Stimulated activated naive CD8-positive, alpha-beta T cell treated with anti-CD3 and anti-CD28 coated beads, Interleukin-15, Interleukin-2, amounts not matched to agents 100 ng/mL and 50 ng/mL, for 24 hours (primary cell): ENCODE results near the gene ACSF2.

Source experiments
- H3K27ac Mint-ChIP-seq: one replicate; pipeline ENCODE4 v1.8.0; 2021; ENCODE audit warnings: mild to moderate bottlenecking, mixed read lengths
- H3K27me3 Mint-ChIP-seq: one replicate; pipeline ENCODE4 v1.8.0; 2021; ENCODE audit warnings: mixed read lengths
- H3K36me3 Mint-ChIP-seq: one replicate; pipeline ENCODE4 v1.8.0; 2021; ENCODE audit warnings: low read depth, mixed read lengths
- H3K4me1 Mint-ChIP-seq: one replicate; pipeline ENCODE4 v1.8.0; 2021; ENCODE audit warnings: low read depth, mixed read lengths
- H3K4me3 Mint-ChIP-seq: one replicate; pipeline ENCODE4 v1.8.0; 2021; ENCODE audit warnings: mild to moderate bottlenecking, mixed read lengths
- H3K9me3 Mint-ChIP-seq: one replicate; pipeline ENCODE4 v1.8.0; 2021; ENCODE audit warnings: mixed read lengths

Gene ACSF2

GRCh38 chr17:50517011-50517410 lies 91.0 kb downstream of the ACSF2 start:
- no peaks in the 10 kb centered on the region for H3K27me3 Mint-ChIP-seq
- peaks cover 5% of the 10 kb centered on the region for H3K4me1 Mint-ChIP-seq
- H3K4me3 Mint-ChIP-seq = no peak overlapping the region
- no peaks in the 10 kb centered on the region for H3K36me3 Mint-ChIP-seq
- no peaks in the 10 kb centered on the region for H3K9me3 Mint-ChIP-seq
- no peak overlapping the region for H3K27ac Mint-ChIP-seq

- Mint-ChIP-seq H3K9me3 (no peaks in the 10 kb centered on the region), H3K4me3 (no peak overlapping the region), H3K36me3 (no peaks in the 10 kb centered on the region), H3K27me3 (no peaks in the 10 kb centered on the region), H3K27ac (no peak overlapping the region), H3K4me1 (no peaks in the 10 kb centered on the region)
Measured at GRCh38 chr17:50517504-50518383, 91.7 kb downstream of the ACSF2 start.

- Mint-ChIP-seq H3K4me1 (no peaks in the 10 kb centered on the region), H3K36me3 (no peaks in the 10 kb centered on the region), H3K27me3 (no peaks in the 10 kb centered on the region), H3K4me3 (no peak overlapping the region), H3K27ac (no peak overlapping the region), H3K9me3 (no peaks in the 10 kb centered on the region)
Measured at GRCh38 chr17:50518384-50519023, 92.5 kb downstream of the ACSF2 start.

GRCh38 chr17:50519141-50519834 lies 93.3 kb downstream of the ACSF2 start:
- H3K27me3 Mint-ChIP-seq = no peaks in the 10 kb centered on the region
- no peak overlapping the region for H3K4me3 Mint-ChIP-seq
- H3K4me1 Mint-ChIP-seq = no peaks in the 10 kb centered on the region
- H3K9me3 Mint-ChIP-seq = no peaks in the 10 kb centered on the region
- H3K27ac Mint-ChIP-seq = no peak overlapping the region
- no peaks in the 10 kb centered on the region for H3K36me3 Mint-ChIP-seq

GRCh38 chr17:50520483-50520882 lies 94.5 kb downstream of the ACSF2 start:
- Mint-ChIP-seq H3K36me3 (no peaks in the 10 kb centered on the region), H3K27me3 (no peaks in the 10 kb centered on the region), H3K27ac (no peak overlapping the region), H3K4me3 (no peak overlapping the region), H3K4me1 (no peaks in the 10 kb centered on the region), H3K9me3 (no peaks in the 10 kb centered on the region)

- Mint-ChIP-seq H3K36me3 (no peaks in the 10 kb centered on the region), H3K27me3 (no peaks in the 10 kb centered on the region), H3K9me3 (no peaks in the 10 kb centered on the region), H3K27ac (no peak overlapping the region), H3K4me1 (no peaks in the 10 kb centered on the region), H3K4me3 (no peak overlapping the region)
Measured at GRCh38 chr17:50521514-50521913, 95.5 kb downstream of the ACSF2 start.

GRCh38 chr17:50522766-50523165 lies 96.7 kb downstream of the ACSF2 start:
- Mint-ChIP-seq H3K4me3 (no peak overlapping the region), H3K27me3 (no peaks in the 10 kb centered on the region), H3K27ac (no peak overlapping the region), H3K4me1 (no peaks in the 10 kb centered on the region), H3K9me3 (no peaks in the 10 kb centered on the region), H3K36me3 (no peaks in the 10 kb centered on the region)

GRCh38 chr17:50523208-50523607 lies 97.2 kb downstream of the ACSF2 start:
- Mint-ChIP-seq H3K4me3 (no peak overlapping the region), H3K27ac (no peak overlapping the region), H3K4me1 (no peaks in the 10 kb centered on the region), H3K36me3 (no peaks in the 10 kb centered on the region), H3K9me3 (no peaks in the 10 kb centered on the region), H3K27me3 (no peaks in the 10 kb centered on the region)
